Measurements from ENCODE around the gene NUDT14.

The NUDT14 gene

GRCh38 chr14:105180592-105181548 is at the start of gene NUDT14 (continued):
- TF ChIP-seq ZNF280C (tag by site-specific recombination; IDR thresholded peaks at IDR 0.05) (no peak), ZNF529 (tag by site-specific recombination; IDR thresholded peaks at IDR 0.05; ENCODE audit: insufficient replicate concordance) (no peak), ZNF518A (tag by site-specific recombination; conservative IDR thresholded peaks at IDR 0.05; ENCODE audit: low read depth) (no peak), IKZF3 (tag by site-specific recombination; IDR thresholded peaks at IDR 0.05) (peak; percentile 24; the same call in 1 of the 2 replicates), ZNF560 (tag by site-specific recombination; IDR thresholded peaks at IDR 0.05; ENCODE audit: borderline replicate concordance) (no peak), ZNF391 (tag by site-specific recombination; IDR thresholded peaks at IDR 0.05; ENCODE audit: borderline replicate concordance, low read depth) (peak; percentile 48; the same call in 1 of the 2 replicates), ZBTB49 (tag by site-specific recombination; IDR thresholded peaks at IDR 0.05; ENCODE audit: low read depth) (no peak), ZBTB8A (tag by site-specific recombination; IDR thresholded peaks at IDR 0.05) (peak; percentile 41; the same call in 1 of the 2 replicates), ZNF785 (tag by site-specific recombination; IDR thresholded peaks at IDR 0.05) (no peak), ZNF404 (tag by site-specific recombination; IDR thresholded peaks at IDR 0.05) (no peak), PATZ1 (tag by site-specific recombination; IDR thresholded peaks at IDR 0.05) (peak; percentile 72), ZNF623 (tag by site-specific recombination; IDR thresholded peaks at IDR 0.05) (peak; percentile 22; the same call in 1 of the 2 replicates), ZNF394 (tag by site-specific recombination; IDR thresholded peaks at IDR 0.05; ENCODE audit: borderline replicate concordance) (no peak), ZNF692 (tag by site-specific recombination; IDR thresholded peaks at IDR 0.05) (0 out of 2 replicates have a peak, but pooled peaks have one; percentile 35), GFI1B (tag by site-specific recombination; IDR thresholded peaks at IDR 0.05) (no peak), GLIS2 (tag by site-specific recombination; IDR thresholded peaks at IDR 0.05) (peak; percentile 60; the same call in 1 of the 2 replicates), PRDM4 (tag by site-specific recombination; IDR thresholded peaks at IDR 0.05) (0 out of 2 replicates have a peak, but pooled peaks have one; percentile 16), ZNF16 (tag by site-specific recombination; IDR thresholded peaks at IDR 0.05; ENCODE audit: low read depth) (no peak)

Measured in HEK293 (cell line).